Upper lobe of left lung (tissue), 4 donors: ENCODE measurements around the gene VENTX.

Experiments
- POLR2A ChIP-seq, 4 donors: fragments of 450-650 bp; IDR thresholded peaks; one replicate each; pipeline ENCODE4 v1.5.1; 2016 to 2017; ENCODE audit warnings: antibody characterized with exemption in 4 of 4, mild to moderate bottlenecking in 2 of 4
- POLR2AphosphoS5 ChIP-seq, 2 donors: sonication (generic); formaldehyde crosslinking; IDR thresholded peaks; one replicate each; pipeline ENCODE4 v1.5.1; 2017; ENCODE audit warnings: antibody characterized with exemption in 2 of 2
- TF ChIP-seq, protein P1 (sequence below), 6 experiments: fragments of 450-650 bp in 4 of 6; fragments of 200-600 bp in 2 of 6; sonication (generic) in 2 of 6; IDR thresholded peaks; one replicate each; pipeline ENCODE4 v1.5.1; 2016 to 2019; ENCODE audit warnings: antibody characterized with exemption in 6 of 6

DNA sequence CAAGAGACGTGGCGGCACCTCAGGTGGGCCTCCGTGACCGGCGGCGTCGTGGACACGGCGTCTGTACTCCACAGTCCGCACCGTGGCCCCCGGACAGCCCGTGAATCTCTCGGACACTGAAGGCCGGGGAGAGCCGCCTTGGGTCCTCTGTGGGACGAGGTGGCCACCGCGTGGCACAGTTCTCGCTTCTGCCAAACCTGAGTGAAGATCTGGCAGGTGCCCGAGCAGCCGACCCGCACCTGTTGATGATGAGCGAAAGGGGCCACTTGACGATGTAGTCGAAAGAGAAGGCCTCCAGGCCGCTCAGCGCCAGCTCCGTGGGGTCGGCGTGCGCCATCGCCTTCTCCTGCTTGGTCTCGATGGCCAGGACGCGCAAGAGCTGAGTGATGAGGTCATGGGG is 47.6 kb downstream of the VENTX start:
- TF ChIP-seq, protein P1, sequence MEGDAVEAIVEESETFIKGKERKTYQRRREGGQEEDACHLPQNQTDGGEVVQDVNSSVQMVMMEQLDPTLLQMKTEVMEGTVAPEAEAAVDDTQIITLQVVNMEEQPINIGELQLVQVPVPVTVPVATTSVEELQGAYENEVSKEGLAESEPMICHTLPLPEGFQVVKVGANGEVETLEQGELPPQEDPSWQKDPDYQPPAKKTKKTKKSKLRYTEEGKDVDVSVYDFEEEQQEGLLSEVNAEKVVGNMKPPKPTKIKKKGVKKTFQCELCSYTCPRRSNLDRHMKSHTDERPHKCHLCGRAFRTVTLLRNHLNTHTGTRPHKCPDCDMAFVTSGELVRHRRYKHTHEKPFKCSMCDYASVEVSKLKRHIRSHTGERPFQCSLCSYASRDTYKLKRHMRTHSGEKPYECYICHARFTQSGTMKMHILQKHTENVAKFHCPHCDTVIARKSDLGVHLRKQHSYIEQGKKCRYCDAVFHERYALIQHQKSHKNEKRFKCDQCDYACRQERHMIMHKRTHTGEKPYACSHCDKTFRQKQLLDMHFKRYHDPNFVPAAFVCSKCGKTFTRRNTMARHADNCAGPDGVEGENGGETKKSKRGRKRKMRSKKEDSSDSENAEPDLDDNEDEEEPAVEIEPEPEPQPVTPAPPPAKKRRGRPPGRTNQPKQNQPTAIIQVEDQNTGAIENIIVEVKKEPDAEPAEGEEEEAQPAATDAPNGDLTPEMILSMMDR (IDR thresholded peaks at IDR 0.05) = no peak
- TF ChIP-seq POLR2A (IDR thresholded peaks at IDR 0.05) (no peak), POLR2AphosphoS5 (IDR thresholded peaks at IDR 0.05) (no peak)
